ENCODE data around the gene MPO. TPM values are rescaled to one million over a fixed set of nuclear protein-coding genes. Genes with fewer than 3 reads are reported as not detected.

MPO gene
- total RNA-seq, 4 donors from 2014 or later: 0.10 TPM; not detected in 3

DNA sequence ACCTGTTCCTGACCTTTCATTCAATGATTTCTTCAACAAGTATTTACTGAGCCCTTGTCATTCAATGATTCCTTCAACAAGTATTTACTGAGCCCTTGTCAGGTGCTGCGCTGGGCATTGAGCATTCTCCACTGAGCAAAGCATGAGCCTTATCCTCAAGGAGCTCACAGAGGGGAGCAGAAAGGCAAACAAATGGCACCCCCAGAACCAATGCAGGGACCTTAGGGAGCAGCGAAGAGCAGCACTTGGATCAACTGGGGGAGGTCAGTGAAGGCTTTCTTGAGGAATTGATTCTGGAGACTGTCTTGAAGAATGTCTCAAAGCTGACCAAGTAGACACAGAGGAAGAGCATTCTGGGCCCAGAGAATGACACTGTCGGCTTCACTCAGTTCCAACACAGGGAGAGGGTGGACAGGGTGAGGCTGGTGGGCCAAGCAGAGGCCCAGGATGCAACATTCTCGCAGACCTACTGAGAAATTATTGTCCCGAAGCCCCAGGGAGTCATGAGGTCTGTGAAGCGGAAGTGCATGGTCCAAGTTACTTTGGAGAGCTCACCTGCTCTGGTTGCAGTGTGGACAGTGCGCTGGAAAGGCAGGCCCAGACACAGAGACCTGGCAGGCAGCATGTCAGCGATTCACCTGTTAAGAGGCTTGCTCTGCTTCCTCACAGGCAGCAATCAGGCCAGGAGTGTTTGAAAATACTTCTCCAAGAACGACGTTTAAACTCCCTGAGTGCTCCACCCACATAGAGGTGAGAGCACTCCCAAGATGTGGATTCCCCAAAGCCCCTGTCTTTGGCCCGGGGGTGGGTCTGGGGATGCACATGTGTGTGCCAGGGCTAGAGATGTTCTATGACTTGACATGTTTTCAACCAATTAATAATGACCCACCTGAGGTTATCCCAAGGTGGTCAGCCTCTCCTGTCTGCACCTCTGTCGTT is 3.2 kb upstream of the MPO start:
- intact Hi-C loops (cut with DNase I; ENCODE audit: low total_unique reads): no loop called here
- WGBS, 2 donors: 68 to 70% methylated on average over 11 to 12 of the region's 12 CpGs
- TF ChIP-seq POLR2A (IDR thresholded peaks at IDR 0.05): no peak
- TF ChIP-seq CTCF (IDR thresholded peaks at IDR 0.05): no peak

GRCh38 chr17:58282442-58282841 is 1.7 kb upstream of the MPO start:
- TF ChIP-seq POLR2A (IDR thresholded peaks at IDR 0.05) (no peak), CTCF (IDR thresholded peaks at IDR 0.05) (no peak)
- no peak for DNase-seq (ENCODE audit: low spot score in 2 of 2)
- WGBS, 2 donors: 85 to 88% methylated on average over 6 of the region's 6 CpGs
- H3K4me3 ChIP-seq (ENCODE audit: low read depth, poor library complexity, severe bottlenecking): no peak overlapping the region
- intact Hi-C loops (cut with DNase I; ENCODE audit: low total_unique reads): no loop called here

More for the DNA sequence above, 3.2 kb upstream of the MPO start:
- DNase-seq (ENCODE audit: low spot score in 2 of 2): no peak
- no peak overlapping the region for H3K4me3 ChIP-seq (ENCODE audit: low read depth, poor library complexity, severe bottlenecking)

DNA sequence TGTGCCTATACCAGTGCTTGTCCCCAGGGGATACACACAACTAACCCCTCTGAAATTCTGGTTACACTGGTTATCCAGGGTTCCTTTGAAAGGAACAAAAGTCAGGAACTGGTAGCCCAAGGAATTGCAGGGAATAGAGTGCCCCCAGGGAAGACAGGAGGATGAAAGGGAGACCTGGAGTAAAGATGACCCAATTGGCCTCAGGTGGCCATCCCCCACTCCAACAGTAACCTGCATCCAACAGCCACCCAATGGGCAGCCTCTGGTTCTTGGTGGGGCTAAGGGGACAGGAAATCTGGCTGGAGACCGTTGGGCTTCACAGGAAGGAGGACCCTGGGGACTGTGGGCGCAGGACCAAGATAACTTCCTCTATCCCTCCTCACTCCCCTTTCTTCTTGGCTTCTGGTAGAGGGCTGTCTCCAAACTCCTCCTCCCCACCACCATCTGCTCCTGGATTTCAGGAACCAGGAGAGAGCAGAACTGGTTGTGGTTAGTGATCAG is 826 bp upstream of the MPO start:
- intact Hi-C loops (cut with DNase I; ENCODE audit: low total_unique reads): no loop called here
- WGBS, 2 donors: 40 to 53% methylated on average over 2 of the region's 2 CpGs
- no peak for DNase-seq (ENCODE audit: low spot score in 2 of 2)
- H3K4me3 ChIP-seq (ENCODE audit: low read depth, poor library complexity, severe bottlenecking): no peak overlapping the region
- no peak for TF ChIP-seq CTCF (IDR thresholded peaks at IDR 0.05)
- no peak for TF ChIP-seq POLR2A (IDR thresholded peaks at IDR 0.05)

DNA sequence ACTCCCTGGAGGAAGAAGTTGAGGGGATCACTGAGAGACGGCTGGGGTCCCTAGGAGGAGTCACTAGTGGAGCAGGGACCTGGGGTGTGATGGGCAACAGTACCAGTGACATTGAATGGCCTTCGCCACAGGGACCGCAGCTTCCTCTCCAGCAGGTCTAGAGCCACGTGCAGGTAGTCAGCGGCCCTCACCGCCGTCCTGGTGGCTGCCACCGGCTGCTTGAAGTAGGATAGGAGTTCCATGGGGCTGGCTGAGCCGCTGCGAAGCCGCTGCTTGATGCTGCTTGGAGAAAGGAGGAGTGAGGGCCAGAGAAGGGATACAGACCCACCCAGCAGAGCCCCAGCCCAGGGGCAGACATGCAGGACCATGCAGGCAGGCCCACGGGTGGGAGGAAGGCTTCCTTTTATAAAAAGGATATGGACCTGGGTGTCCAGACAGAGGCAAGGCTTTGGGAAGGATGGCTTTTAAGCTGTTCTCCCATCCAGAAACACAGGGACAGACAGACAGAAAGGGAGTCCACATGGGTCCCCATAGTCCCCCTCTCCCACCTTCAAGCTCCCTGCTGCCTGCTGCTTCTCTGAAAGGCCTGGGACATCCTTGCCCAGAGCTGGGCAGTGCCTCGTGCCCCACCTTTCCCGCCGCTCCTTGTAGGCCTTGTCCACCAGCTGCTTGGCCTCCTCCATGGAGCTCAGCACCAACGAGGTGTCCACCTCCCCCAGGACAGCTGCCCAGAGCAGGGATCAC is 827 bp downstream of the MPO start:
- H3K4me3 ChIP-seq (ENCODE audit: low read depth, poor library complexity, severe bottlenecking): no peak overlapping the region
- intact Hi-C loops (cut with DNase I; ENCODE audit: low total_unique reads): no loop called here
- DNase-seq (ENCODE audit: low spot score in 2 of 2): no peak
- 77% methylated on average over 16 of the region's 16 CpGs for WGBS, 2 donors
- TF ChIP-seq POLR2A (IDR thresholded peaks at IDR 0.05): no peak
- no peak for TF ChIP-seq CTCF (IDR thresholded peaks at IDR 0.05)

GRCh38 chr17:58279016-58279711 is 1.6 kb downstream of the MPO start:
- intact Hi-C loops (cut with DNase I; ENCODE audit: low total_unique reads): no loop called here
- no peak for TF ChIP-seq CTCF (IDR thresholded peaks at IDR 0.05)
- TF ChIP-seq POLR2A (IDR thresholded peaks at IDR 0.05): no peak
- DNase-seq (ENCODE audit: low spot score in 2 of 2): no peak
- no peak overlapping the region for H3K4me3 ChIP-seq (ENCODE audit: low read depth, poor library complexity, severe bottlenecking)
- WGBS, 2 donors: 19 to 36% methylated on average over 16 to 53 of the region's 60 CpGs
